OCI-LY1 (cell line): ENCODE measurements around the gene PRSS2.

ENCODE experiments used
- H2AFZ ChIP-seq: fragments of 200-600 bp; sonication (generic), shearing (Covaris generic); 2 replicates; pipeline ENCODE4 v1.6.0; 2014; ENCODE audit warnings: antibody characterized with exemption, mild to moderate bottlenecking, low read length
- H3F3A ChIP-seq: fragments of 200-600 bp; sonication (generic), shearing (Covaris generic); 2 replicates; pipeline ENCODE4 v1.6.0; 2014; ENCODE audit warnings: mild to moderate bottlenecking, antibody characterized with exemption, low read length, moderate library complexity; ENCODE audit not compliant: insufficient read depth
- H3K27ac ChIP-seq: fragments of 200-600 bp; sonication (generic); 2 replicates; pipeline ENCODE4 v1.5.1; 2014; ENCODE audit warnings: low read length, mixed run types, mild to moderate bottlenecking, low read depth; ENCODE audit not compliant: poor library complexity, severe bottlenecking
- H3K27me3 ChIP-seq: fragments of 200-600 bp; sonication (generic); 2 replicates; pipeline ENCODE4 v1.6.0; 2014; ENCODE audit warnings: antibody characterized with exemption, mild to moderate bottlenecking, low read length, moderate library complexity; ENCODE audit not compliant: insufficient read depth
- H3K36me3 ChIP-seq: fragments of 200-600 bp; sonication (generic); 2 replicates; pipeline ENCODE4 v1.6.1; 2014; ENCODE audit warnings: mild to moderate bottlenecking, antibody characterized with exemption, low read length, moderate library complexity, mixed read lengths; ENCODE audit not compliant: insufficient read depth
- H3K4me1 ChIP-seq: fragments of 200-600 bp; sonication (generic); 2 replicates; pipeline ENCODE4 v1.5.1; 2014; ENCODE audit warnings: mild to moderate bottlenecking, low read length, moderate library complexity; ENCODE audit not compliant: insufficient read depth, severe bottlenecking
- H3K4me2 ChIP-seq: fragments of 200-600 bp; sonication (generic), shearing (Covaris generic); 2 replicates; pipeline ENCODE4 v1.6.1; 2014; ENCODE audit warnings: low read length
- H3K4me3 ChIP-seq: fragments of 200-600 bp; sonication (generic); 2 replicates; pipeline ENCODE4 v1.5.1; 2014; ENCODE audit warnings: low read length, low read depth, mild to moderate bottlenecking, mixed read lengths; ENCODE audit not compliant: poor library complexity, severe bottlenecking
- H3K79me2 ChIP-seq: fragments of 200-600 bp; shearing (Covaris generic); 2 replicates; pipeline ENCODE4 v1.6.1; 2016; ENCODE audit warnings: mixed run types, low read length, mixed read lengths; ENCODE audit not compliant: insufficient read depth
- H3K9ac ChIP-seq: fragments of 200-600 bp; sonication (generic), shearing (Covaris generic); 2 replicates; pipeline ENCODE4 v1.6.1; 2014; ENCODE audit warnings: mild to moderate bottlenecking, low read length, mixed read lengths
- H3K9me2 ChIP-seq: fragments of 200-600 bp; sonication (generic), shearing (Covaris generic); 2 replicates; pipeline ENCODE4 v1.6.1; 2014; ENCODE audit warnings: low read depth, mild to moderate bottlenecking, low read length, mixed read lengths
- H3K9me3 ChIP-seq: fragments of 200-600 bp; shearing (Covaris generic); 2 replicates; pipeline ENCODE4 v1.6.1; 2014; ENCODE audit warnings: low read length, mixed read lengths
- H4K20me1 ChIP-seq: fragments of 200-600 bp; sonication (generic), shearing (Covaris generic); 2 replicates; pipeline ENCODE4 v1.6.0; 2016; ENCODE audit warnings: mild to moderate bottlenecking, low read length; ENCODE audit not compliant: insufficient read depth
- CTCF ChIP-seq: fragments of 200-600 bp; sonication (generic), shearing (Covaris generic); IDR thresholded peaks from 2 replicates; pipeline ENCODE4 v1.5.1; 2017; ENCODE audit warnings: mild to moderate bottlenecking, antibody characterized with exemption, low read length, moderate library complexity, mixed read lengths
- EZH2 ChIP-seq: fragments of 200-600 bp; sonication (generic), shearing (Covaris generic); IDR thresholded peaks from 2 replicates; pipeline ENCODE4 v1.8.0; 2017; ENCODE audit warnings: borderline replicate concordance, mixed run types, mild to moderate bottlenecking, antibody characterized with exemption, low read length, moderate library complexity, mixed read lengths

PRSS2 gene

DNA sequence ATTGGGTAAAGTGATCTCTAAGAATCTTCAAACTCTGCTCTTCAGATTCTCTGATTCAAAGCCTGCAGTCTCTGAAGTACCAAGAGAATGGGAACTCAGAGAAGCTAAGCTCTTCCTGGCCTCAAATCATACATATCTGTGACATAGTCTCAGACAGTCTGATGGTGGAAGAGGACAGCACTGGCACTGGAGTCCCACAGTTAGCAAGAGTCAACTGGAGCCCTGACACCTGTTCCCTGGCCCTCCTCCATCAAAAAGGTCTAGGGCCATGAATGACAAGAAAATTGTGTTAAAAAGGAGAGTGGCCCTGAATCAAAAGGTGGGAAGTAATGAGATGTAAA is 37.7 kb downstream of the PRSS2 start:
- no peak overlapping the region for H2AFZ ChIP-seq
- H3K9me2 ChIP-seq = no peaks in the 10 kb centered on the region
- no peaks in the 10 kb centered on the region for H3K9me3 ChIP-seq
- H3K79me2 ChIP-seq = no peaks in the 10 kb centered on the region
- H3K27me3 ChIP-seq = no peaks in the 10 kb centered on the region
- TF ChIP-seq CTCF (no peak), EZH2 (no peak)
- peaks cover 84% of the 10 kb centered on the region for H3K4me1 ChIP-seq
- H3F3A ChIP-seq = 0 out of 2 replicates have a peak, but pooled peaks cover 6% of the 10 kb centered on the region
- peak overlapping the region; percentile 99 for H3K27ac ChIP-seq
- peak overlapping the region; percentile 52 for H3K4me2 ChIP-seq
- peak overlapping the region; percentile 66 for H3K9ac ChIP-seq
- no peaks in the 10 kb centered on the region for H3K36me3 ChIP-seq
- no peaks in the 10 kb centered on the region for H4K20me1 ChIP-seq
- peak overlapping the region; percentile 14 for H3K4me3 ChIP-seq

- Histone ChIP-seq H3K9ac (peak overlapping the region; percentile 66), H3K9me3 (no peaks in the 10 kb centered on the region), H4K20me1 (no peaks in the 10 kb centered on the region), H2AFZ (no peak overlapping the region), H3K9me2 (no peaks in the 10 kb centered on the region), H3K79me2 (no peaks in the 10 kb centered on the region), H3F3A (0 out of 2 replicates have a peak, but pooled peaks cover 6% of the 10 kb centered on the region), H3K4me3 (peak overlapping the region; percentile 25), H3K36me3 (no peaks in the 10 kb centered on the region), H3K4me1 (peaks cover 84% of the 10 kb centered on the region), H3K4me2 (peak overlapping the region; percentile 52), H3K27ac (peak overlapping the region; percentile 99), H3K27me3 (no peaks in the 10 kb centered on the region)
- no peak for TF ChIP-seq CTCF
- TF ChIP-seq EZH2 = no peak
Measured at GRCh38 chr7:142808802-142809583, 38.2 kb downstream of the PRSS2 start.

- peak overlapping the region; percentile 44 for H3K9ac ChIP-seq
- peak overlapping the region; percentile 99 for H3K27ac ChIP-seq
- peak overlapping the region; percentile 47 for H3K4me2 ChIP-seq
Measured at GRCh38 chr7:142809671-142810070, 38.9 kb downstream of the PRSS2 start.

More at GRCh38 chr7:142809671-142810070, 38.9 kb downstream of the PRSS2 start:
- peaks cover 77% of the 10 kb centered on the region for H3K4me1 ChIP-seq
- TF ChIP-seq CTCF (no peak), EZH2 (no peak)
- no peaks in the 10 kb centered on the region for H3K27me3 ChIP-seq
- H3K36me3 ChIP-seq = no peaks in the 10 kb centered on the region
- no peaks in the 10 kb centered on the region for H4K20me1 ChIP-seq
- no peaks in the 10 kb centered on the region for H3K79me2 ChIP-seq
- no peaks in the 10 kb centered on the region for H3K9me2 ChIP-seq
- H3F3A ChIP-seq = 0 out of 2 replicates have a peak, but pooled peaks cover 6% of the 10 kb centered on the region
- no peaks in the 10 kb centered on the region for H3K9me3 ChIP-seq
- peak overlapping the region; percentile 25 for H3K4me3 ChIP-seq
- no peak overlapping the region for H2AFZ ChIP-seq
